Caco-2 (cell line): Measurements from ENCODE around the gene CACNA1A. TPM values are rescaled to one million over a fixed set of nuclear protein-coding genes. Genes with fewer than 3 reads are reported as not detected.

ENCODE experiments used
- BruUV-seq: library from RNA; stranded (reverse); fragments of 400-500 nt; replicated peaks from 2 replicates; lab custom pipeline; 2021; lab: Mats Ljungman, UMichigan
- CTCF ChIA-PET: fragments of 300-600 bp; sonication (Branson Sonifier 250); formaldehyde crosslinking; loops from one replicate; lab custom pipeline; 2022; ENCODE audit warnings: antibody characterized with exemption; lab: Charles Lee
- POLR2A ChIA-PET: fragments of 300-600 bp; sonication (Branson Sonifier 250); formaldehyde crosslinking; loops from one replicate; lab custom pipeline; 2022; ENCODE audit warnings: antibody characterized with exemption; lab: Charles Lee
- DNase-seq, 2 experiments: peaks; one replicate each; pipeline versions ENCODE4 v3.0.0 to v3.0.0-alpha.2; 2020 to 2022
- H3K27me3 ChIP-seq: replicated peaks from 2 replicates; pipeline ENCODE4 v1.6.0; 2011; ENCODE audit warnings: low read length; ENCODE audit not compliant: control insufficient read depth, insufficient read depth
- H3K36me3 ChIP-seq: 2 replicates; pipeline ENCODE4 v1.5.1; 2011; ENCODE audit warnings: low read length; ENCODE audit not compliant: control insufficient read depth, insufficient read depth
- H3K4me1 ChIP-seq: fragments of 250-450 bp; sonication (Bioruptor Pico); 2 replicates; pipeline ENCODE4 v1.5.1; 2020; ENCODE audit warnings: mild to moderate bottlenecking
- H3K4me3 ChIP-seq: 2 replicates; pipeline ENCODE4 v1.5.1; 2011; ENCODE audit warnings: low read depth, mild to moderate bottlenecking, control low read depth, low read length
- H3K9me3 ChIP-seq: fragments of 250-450 bp; sonication (Bioruptor Pico); 2 replicates; pipeline ENCODE4 v1.5.1; 2020; ENCODE audit warnings: mild to moderate bottlenecking, moderate library complexity
- H3K27ac Mint-ChIP-seq: one replicate; pipeline ENCODE4 v1.8.0; 2022; ENCODE audit warnings: mixed read lengths; ENCODE audit not compliant: unreplicated experiment
- H3K27me3 Mint-ChIP-seq: one replicate; pipeline ENCODE4 v1.8.0; 2022; ENCODE audit warnings: mixed read lengths; ENCODE audit not compliant: insufficient read depth, unreplicated experiment
- H3K36me3 Mint-ChIP-seq: one replicate; pipeline ENCODE4 v1.8.0; 2022; ENCODE audit warnings: mild to moderate bottlenecking, mixed read lengths; ENCODE audit not compliant: insufficient read depth, unreplicated experiment
- H3K4me1 Mint-ChIP-seq: one replicate; pipeline ENCODE4 v1.8.0; 2022; ENCODE audit warnings: low read depth, mixed read lengths; ENCODE audit not compliant: unreplicated experiment
- H3K4me3 Mint-ChIP-seq: one replicate; pipeline ENCODE4 v1.8.0; 2022; ENCODE audit warnings: mild to moderate bottlenecking, moderate library complexity, mixed read lengths; ENCODE audit not compliant: unreplicated experiment
- H3K9me3 Mint-ChIP-seq: one replicate; pipeline ENCODE4 v1.8.0; 2022; ENCODE audit warnings: mixed read lengths; ENCODE audit not compliant: unreplicated experiment
- intact Hi-C: fragments of 100-400 bp; cut with micrococcal nuclease; formaldehyde crosslinking; loops from one replicate; pipeline ENCODE4 v1.10.0; 2022; ENCODE audit not compliant: unreplicated experiment
- total RNA-seq: library from RNA; stranded (reverse); gene quantifications from 2 replicates; pipeline ENCODE4 v1.2.3, GENCODE V29; 2022
- TF ChIP-seq, protein P1 (sequence below), 2 experiments: fragments of 200-600 bp in 1 of 2; IDR thresholded peaks; 1 replicate in 1 of 2; 2 replicates in 1 of 2; pipeline versions ENCODE4 v1.5.1 to v1.8.0; 2011 to 2022; ENCODE audit warnings: antibody characterized with exemption in 1 of 2, control low read depth in 1 of 2, inconsistent platforms in 1 of 2, low read depth in 1 of 2, low read length in 1 of 2, mild to moderate bottlenecking in 1 of 2, moderate library complexity in 1 of 2; ENCODE audit not compliant: insufficient read depth in 1 of 2, severe bottlenecking in 1 of 2, unreplicated experiment in 1 of 2

Gene CACNA1A
- total RNA-seq, 1 experiment from 2014 or later = not detected

DNA sequence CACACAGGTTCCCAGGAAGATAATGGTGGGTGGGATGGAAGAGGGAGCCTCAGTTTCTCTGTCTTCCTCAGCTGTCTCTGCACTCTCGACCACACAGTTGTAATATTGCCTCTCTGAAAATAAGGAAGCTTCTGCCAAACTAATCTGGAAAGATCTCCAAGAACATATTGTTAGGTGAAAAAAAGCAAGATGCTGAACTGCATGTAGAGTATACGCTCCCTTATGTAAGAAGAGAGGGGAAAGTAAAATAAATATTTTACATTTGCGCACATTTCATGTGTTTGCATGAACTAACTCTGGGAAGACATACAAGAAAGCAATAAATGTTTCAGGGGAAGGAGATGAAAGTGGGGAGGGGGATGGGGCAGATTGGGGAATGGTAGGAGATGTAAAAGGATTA, 41.9 kb upstream of the CACNA1A start:
- no peak for DNase-seq
- intact Hi-C loops = no loop called here
- ChIA-PET CTCF (no interaction called here), POLR2A (no interaction called here)
- H3K4me1 Mint-ChIP-seq = no peaks in the 10 kb centered on the region
- no TSS peak for BruUV-seq
- H3K27me3 Mint-ChIP-seq = peaks cover 11% of the 10 kb centered on the region
- H3K9me3 ChIP-seq = no peaks in the 10 kb centered on the region
- TF ChIP-seq, protein P1, sequence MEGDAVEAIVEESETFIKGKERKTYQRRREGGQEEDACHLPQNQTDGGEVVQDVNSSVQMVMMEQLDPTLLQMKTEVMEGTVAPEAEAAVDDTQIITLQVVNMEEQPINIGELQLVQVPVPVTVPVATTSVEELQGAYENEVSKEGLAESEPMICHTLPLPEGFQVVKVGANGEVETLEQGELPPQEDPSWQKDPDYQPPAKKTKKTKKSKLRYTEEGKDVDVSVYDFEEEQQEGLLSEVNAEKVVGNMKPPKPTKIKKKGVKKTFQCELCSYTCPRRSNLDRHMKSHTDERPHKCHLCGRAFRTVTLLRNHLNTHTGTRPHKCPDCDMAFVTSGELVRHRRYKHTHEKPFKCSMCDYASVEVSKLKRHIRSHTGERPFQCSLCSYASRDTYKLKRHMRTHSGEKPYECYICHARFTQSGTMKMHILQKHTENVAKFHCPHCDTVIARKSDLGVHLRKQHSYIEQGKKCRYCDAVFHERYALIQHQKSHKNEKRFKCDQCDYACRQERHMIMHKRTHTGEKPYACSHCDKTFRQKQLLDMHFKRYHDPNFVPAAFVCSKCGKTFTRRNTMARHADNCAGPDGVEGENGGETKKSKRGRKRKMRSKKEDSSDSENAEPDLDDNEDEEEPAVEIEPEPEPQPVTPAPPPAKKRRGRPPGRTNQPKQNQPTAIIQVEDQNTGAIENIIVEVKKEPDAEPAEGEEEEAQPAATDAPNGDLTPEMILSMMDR (IDR thresholded peaks at IDR 0.05; ENCODE audit: insufficient read depth in 1 of 2, low read depth in 1 of 2, low read length in 1 of 2, severe bottlenecking in 1 of 2, unreplicated experiment in 1 of 2) = no peak
- H3K9me3 Mint-ChIP-seq = no peaks in the 10 kb centered on the region
- H3K27me3 ChIP-seq = no peaks in the 10 kb centered on the region
- H3K27ac Mint-ChIP-seq = no peak overlapping the region
- H3K4me3 ChIP-seq = no peak overlapping the region
- no peaks in the 10 kb centered on the region for H3K36me3 ChIP-seq
- no peaks in the 10 kb centered on the region for H3K36me3 Mint-ChIP-seq
- no peaks in the 10 kb centered on the region for H3K4me1 ChIP-seq
- H3K4me3 Mint-ChIP-seq = no peak overlapping the region

DNA sequence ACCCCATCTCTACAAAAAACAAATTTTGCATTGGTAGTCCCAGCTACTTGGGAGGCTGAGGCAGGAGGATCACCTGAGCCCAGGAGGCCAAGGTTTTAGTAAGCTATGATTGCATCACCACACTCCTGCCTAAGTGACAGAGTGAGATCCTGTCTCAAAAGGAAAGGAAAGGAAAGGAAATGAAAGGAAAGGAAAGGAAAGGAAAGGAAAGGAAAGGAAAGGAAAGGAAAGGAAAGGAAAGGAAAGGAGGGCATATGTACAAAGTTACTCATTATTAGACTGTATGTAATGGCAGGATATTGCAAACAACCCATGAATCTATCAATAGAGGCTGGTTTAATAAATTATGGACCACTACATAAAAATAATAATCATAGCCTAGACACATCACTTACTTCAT, 40.8 kb upstream of the CACNA1A start:
- intact Hi-C loops = no loop called here
- POLR2A ChIA-PET = no interaction called here
- H3K27me3 Mint-ChIP-seq = peaks cover 10% of the 10 kb centered on the region
- no peaks in the 10 kb centered on the region for H3K36me3 Mint-ChIP-seq
- H3K27ac Mint-ChIP-seq = no peak overlapping the region
- BruUV-seq = no TSS peak
- Histone ChIP-seq H3K9me3 (no peaks in the 10 kb centered on the region), H3K36me3 (no peaks in the 10 kb centered on the region), H3K4me1 (no peaks in the 10 kb centered on the region), H3K27me3 (no peaks in the 10 kb centered on the region), H3K4me3 (no peak overlapping the region)
- no peak for DNase-seq
- no peak overlapping the region for H3K4me3 Mint-ChIP-seq
- no peaks in the 10 kb centered on the region for H3K9me3 Mint-ChIP-seq
- H3K4me1 Mint-ChIP-seq = no peaks in the 10 kb centered on the region
- CTCF ChIA-PET = no interaction called here
- TF ChIP-seq, protein P1 (IDR thresholded peaks at IDR 0.05; ENCODE audit: insufficient read depth in 1 of 2, low read depth in 1 of 2, low read length in 1 of 2, severe bottlenecking in 1 of 2, unreplicated experiment in 1 of 2) = no peak

DNA sequence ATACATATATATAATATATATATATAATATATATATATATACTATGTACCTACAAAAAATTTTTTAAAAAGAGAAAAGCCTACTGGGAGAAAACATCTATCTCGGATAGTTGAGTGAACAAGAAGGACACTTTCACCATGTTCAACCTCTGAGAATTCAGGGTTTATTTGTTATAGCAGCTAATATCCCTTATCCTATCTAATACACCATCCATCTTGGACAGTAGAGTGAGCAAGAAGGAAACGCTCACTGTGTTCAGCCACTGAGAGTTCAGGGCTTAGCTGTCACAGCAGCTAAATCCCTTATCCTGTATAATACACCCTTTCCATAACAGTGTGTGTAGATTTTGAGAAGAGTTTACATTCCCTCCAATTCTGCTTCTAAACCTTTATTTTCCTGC, 38.1 kb upstream of the CACNA1A start:
- Mint-ChIP-seq H3K27me3 (peaks cover 3% of the 10 kb centered on the region), H3K4me3 (no peak overlapping the region), H3K27ac (no peak overlapping the region), H3K4me1 (no peaks in the 10 kb centered on the region), H3K9me3 (no peaks in the 10 kb centered on the region), H3K36me3 (no peaks in the 10 kb centered on the region)
- Histone ChIP-seq H3K36me3 (no peaks in the 10 kb centered on the region), H3K9me3 (no peaks in the 10 kb centered on the region), H3K27me3 (no peaks in the 10 kb centered on the region), H3K4me3 (no peak overlapping the region), H3K4me1 (no peaks in the 10 kb centered on the region)
- TF ChIP-seq, protein P1 (IDR thresholded peaks at IDR 0.05; ENCODE audit: insufficient read depth in 1 of 2, low read depth in 1 of 2, low read length in 1 of 2, severe bottlenecking in 1 of 2, unreplicated experiment in 1 of 2) = no peak
- no TSS peak for BruUV-seq
- ChIA-PET CTCF (no interaction called here), POLR2A (no interaction called here)
- no peak for DNase-seq
- intact Hi-C loops = no loop called here
